ENCODE results near the gene RIC1.
"Not testable (repeated sequence)": the region's sequence is repeated elsewhere in the genome, so short reads cannot be mapped to it uniquely, and the experiment has no call there.

RIC1 gene, protein sequence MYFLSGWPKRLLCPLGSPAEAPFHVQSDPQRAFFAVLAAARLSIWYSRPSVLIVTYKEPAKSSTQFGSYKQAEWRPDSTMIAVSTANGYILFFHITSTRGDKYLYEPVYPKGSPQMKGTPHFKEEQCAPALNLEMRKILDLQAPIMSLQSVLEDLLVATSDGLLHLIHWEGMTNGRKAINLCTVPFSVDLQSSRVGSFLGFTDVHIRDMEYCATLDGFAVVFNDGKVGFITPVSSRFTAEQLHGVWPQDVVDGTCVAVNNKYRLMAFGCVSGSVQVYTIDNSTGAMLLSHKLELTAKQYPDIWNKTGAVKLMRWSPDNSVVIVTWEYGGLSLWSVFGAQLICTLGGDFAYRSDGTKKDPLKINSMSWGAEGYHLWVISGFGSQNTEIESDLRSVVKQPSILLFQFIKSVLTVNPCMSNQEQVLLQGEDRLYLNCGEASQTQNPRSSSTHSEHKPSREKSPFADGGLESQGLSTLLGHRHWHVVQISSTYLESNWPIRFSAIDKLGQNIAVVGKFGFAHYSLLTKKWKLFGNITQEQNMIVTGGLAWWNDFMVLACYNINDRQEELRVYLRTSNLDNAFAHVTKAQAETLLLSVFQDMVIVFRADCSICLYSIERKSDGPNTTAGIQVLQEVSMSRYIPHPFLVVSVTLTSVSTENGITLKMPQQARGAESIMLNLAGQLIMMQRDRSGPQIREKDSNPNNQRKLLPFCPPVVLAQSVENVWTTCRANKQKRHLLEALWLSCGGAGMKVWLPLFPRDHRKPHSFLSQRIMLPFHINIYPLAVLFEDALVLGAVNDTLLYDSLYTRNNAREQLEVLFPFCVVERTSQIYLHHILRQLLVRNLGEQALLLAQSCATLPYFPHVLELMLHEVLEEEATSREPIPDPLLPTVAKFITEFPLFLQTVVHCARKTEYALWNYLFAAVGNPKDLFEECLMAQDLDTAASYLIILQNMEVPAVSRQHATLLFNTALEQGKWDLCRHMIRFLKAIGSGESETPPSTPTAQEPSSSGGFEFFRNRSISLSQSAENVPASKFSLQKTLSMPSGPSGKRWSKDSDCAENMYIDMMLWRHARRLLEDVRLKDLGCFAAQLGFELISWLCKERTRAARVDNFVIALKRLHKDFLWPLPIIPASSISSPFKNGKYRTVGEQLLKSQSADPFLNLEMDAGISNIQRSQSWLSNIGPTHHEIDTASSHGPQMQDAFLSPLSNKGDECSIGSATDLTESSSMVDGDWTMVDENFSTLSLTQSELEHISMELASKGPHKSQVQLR (N-terminal part only)

DNA sequence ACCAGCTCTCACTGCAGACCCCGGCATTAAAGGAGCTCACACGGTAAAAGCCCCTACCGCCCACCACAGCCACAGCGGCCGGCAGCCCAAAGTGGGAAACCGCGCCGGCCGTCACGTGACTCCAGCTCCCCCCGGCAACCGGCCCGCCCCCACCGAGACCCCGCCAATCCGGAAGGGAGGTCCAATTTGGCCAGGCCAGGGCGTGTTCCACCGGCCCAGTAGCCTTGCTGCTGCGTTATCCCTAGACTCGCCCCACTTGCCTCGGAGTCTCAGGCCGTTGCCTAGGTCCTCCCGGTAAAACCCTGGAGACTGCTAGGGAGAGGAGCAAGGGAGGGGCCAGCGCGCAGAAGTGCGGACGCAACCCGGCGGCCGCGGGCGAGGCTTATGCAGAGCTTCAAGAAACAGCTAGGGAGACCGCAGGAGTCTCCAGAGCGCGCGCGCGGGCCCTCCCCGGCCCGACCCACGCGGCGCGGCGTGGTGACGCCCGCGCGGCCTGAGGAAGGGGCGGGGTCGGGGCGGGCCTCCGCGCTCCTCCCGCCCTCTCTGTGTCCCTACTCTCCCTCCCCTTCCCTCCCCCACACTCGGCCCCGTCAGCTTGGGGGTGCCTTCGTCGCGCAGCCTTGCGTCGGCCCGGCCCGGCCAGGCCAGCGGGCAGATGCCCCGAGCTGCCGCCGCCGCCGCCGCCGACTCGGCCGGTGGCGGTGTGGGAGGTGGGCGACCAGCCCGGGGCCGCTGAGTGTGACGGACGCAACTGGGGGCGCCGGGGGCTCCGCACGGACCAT, at the start of gene RIC1:
RIC1 (plus strand) TSS at position 578 of the 782 bp plus-strand sequence; CDS start at position 781, 203 bp downstream.
- peak; percentile 97 for DNase-seq (ENCODE audit: low read depth)
- TF ChIP-seq, protein P1, sequence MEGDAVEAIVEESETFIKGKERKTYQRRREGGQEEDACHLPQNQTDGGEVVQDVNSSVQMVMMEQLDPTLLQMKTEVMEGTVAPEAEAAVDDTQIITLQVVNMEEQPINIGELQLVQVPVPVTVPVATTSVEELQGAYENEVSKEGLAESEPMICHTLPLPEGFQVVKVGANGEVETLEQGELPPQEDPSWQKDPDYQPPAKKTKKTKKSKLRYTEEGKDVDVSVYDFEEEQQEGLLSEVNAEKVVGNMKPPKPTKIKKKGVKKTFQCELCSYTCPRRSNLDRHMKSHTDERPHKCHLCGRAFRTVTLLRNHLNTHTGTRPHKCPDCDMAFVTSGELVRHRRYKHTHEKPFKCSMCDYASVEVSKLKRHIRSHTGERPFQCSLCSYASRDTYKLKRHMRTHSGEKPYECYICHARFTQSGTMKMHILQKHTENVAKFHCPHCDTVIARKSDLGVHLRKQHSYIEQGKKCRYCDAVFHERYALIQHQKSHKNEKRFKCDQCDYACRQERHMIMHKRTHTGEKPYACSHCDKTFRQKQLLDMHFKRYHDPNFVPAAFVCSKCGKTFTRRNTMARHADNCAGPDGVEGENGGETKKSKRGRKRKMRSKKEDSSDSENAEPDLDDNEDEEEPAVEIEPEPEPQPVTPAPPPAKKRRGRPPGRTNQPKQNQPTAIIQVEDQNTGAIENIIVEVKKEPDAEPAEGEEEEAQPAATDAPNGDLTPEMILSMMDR (IDR thresholded peaks at IDR 0.05; ENCODE audit: insufficient read depth, low read depth, low read length, missing control alignments): no peak
- H3K4me3 ChIP-seq (ENCODE audit: low read depth, low read length): peak within 1 kb of the TSS; percentile 99

DNA sequence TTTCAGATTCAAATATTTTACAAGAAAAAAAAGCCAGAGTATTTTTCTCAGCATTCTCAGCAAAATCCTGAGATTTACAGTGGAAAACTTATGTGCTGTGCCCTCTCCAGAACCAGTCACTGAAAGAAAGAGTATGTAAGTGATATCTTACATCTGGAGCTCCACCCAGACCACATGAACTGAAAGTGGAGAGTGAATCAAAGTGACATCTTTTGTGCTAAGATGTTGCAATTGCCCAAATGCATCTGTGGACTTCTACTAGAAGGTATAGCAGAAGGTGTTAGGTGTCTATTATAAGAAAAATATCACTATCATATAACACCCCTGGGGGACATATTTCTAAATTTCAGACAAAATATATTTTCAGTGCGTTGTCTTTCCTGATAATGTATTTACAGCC, 49.0 kb upstream of the RIC1 start:
- peak; percentile 39 for DNase-seq (ENCODE audit: low read depth)
- TF ChIP-seq, protein P1 (IDR thresholded peaks at IDR 0.05; ENCODE audit: insufficient read depth, low read depth, low read length, missing control alignments): no peak
- H3K4me3 ChIP-seq (ENCODE audit: low read depth, low read length): no peak overlapping the region

DNA sequence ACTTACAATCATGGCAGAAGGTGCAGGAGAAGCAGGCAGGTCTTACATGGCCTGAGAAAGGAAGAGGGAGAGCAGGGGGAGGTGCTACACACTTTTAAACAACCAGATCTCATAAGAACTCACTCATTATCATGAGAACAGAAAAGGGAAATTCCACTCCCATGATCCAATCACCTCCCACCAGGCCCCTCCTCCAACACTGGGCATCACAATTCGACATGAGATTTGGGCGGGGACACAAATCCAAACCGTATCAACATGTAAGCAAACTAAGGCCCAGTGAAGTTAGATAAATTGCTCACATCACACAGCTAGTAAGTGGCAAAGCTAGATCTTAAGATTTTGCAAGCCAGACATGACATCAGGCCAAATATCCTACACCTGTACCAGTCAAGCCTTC, 48.3 kb upstream of the RIC1 start:
- TF ChIP-seq, protein P1 (IDR thresholded peaks at IDR 0.05; ENCODE audit: insufficient read depth, low read depth, low read length, missing control alignments): no peak
- no peak overlapping the region for H3K4me3 ChIP-seq (ENCODE audit: low read depth, low read length)
- peak; percentile 28 for DNase-seq (ENCODE audit: low read depth)

DNA sequence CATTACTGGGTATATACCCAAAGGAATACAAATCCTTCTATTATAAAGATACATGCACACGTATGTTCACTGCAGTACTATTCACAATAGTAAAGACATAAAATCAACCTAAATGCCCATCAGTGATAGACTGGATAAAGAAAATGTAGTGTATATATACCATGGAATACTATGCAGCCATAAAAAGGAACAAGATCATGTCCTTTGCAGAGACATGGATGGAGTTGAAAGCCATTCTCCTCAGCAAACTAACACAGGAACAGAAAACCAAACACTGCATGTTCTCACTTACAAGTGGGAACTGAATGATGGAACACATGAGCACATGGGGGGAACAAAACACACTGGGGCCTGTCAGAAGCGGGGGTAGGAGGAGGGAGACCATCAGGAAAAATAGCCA, 47.2 kb upstream of the RIC1 start:
- DNase-seq (ENCODE audit: low read depth): not testable (repeated sequence)

DNA sequence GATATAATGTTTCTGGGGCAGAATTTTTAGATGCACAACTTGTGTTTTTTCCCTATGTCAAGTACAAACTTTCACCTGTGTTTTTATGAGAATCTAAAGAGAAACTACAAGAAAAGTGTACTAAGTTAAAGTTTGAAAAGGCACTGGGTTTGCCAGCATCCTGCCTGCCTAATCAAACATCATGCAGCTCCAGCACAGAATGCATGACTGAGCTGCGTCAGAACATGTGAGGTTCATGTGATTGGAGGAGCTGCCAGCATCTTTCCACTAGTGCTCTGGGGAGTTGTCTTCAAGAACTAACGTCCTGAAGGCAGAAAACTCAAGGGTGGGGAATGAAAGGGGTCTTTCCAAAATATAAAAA, 46.1 kb upstream of the RIC1 start:
- H3K4me3 ChIP-seq (ENCODE audit: low read depth, low read length): no peak overlapping the region
- TF ChIP-seq, protein P1 (IDR thresholded peaks at IDR 0.05; ENCODE audit: insufficient read depth, low read depth, low read length, missing control alignments): no peak
- peak; percentile 92 for DNase-seq (ENCODE audit: low read depth)

More for the DNA sequence above, 47.2 kb upstream of the RIC1 start:
- H3K4me3 ChIP-seq (ENCODE audit: low read depth, low read length): not testable (repeated sequence)

DNA sequence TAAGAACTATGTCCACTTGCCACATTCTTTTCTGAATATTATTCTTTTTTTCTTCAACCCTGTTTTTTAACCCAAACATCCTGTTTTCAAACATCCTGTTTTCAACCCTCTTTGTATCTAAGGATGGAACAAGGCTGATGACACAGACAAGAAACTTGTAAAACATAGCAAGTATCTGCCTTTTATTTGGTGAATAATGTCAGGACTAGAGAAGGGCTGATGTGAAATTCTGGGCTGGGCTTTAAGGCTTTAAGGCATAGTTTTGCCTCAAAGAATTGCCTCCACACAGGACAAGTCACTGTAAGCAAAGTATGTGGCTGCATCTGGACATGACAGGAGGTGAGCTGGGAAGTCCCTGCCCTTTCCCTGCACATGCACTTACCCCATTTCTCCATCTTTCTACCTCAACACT, 42.5 kb upstream of the RIC1 start:
- H3K4me3 ChIP-seq (ENCODE audit: low read depth, low read length): no peak overlapping the region
- TF ChIP-seq, protein P1 (IDR thresholded peaks at IDR 0.05; ENCODE audit: insufficient read depth, low read depth, low read length, missing control alignments): no peak
- peak; percentile 90 for DNase-seq (ENCODE audit: low read depth)

Measured in GM12865 (cell line).